Uterus (tissue), 4 donors: Measurements from ENCODE around the gene ASF1A. TPM values are rescaled to one million over a fixed set of nuclear protein-coding genes. Genes with fewer than 3 reads are reported as not detected.

ENCODE experiments used
- DNase-seq, 2 donors: peaks; one replicate each; pipeline ENCODE4 v3.0.0-alpha.2; 2019 to 2020
- H3K27ac ChIP-seq, 2 donors: fragments of 200-600 bp; sonication (generic); 1 replicate in 1 of 2; 2 replicates in 1 of 2; pipeline ENCODE4 v1.5.1; 2016 to 2018
- H3K27me3 ChIP-seq, 2 donors: fragments of 200-600 bp; sonication (generic); one replicate each; pipeline ENCODE4 v1.5.1; 2018 to 2019; ENCODE audit warnings: control low read depth in 1 of 2
- H3K36me3 ChIP-seq, 2 donors: fragments of 200-600 bp; sonication (generic); one replicate each; pipeline ENCODE4 v1.5.1; 2019; ENCODE audit warnings: control low read depth in 1 of 2
- H3K4me1 ChIP-seq, 2 donors: fragments of 200-600 bp; sonication (generic); one replicate each; pipeline ENCODE4 v1.5.1; 2018 to 2019; ENCODE audit warnings: control low read depth in 1 of 2
- H3K4me3 ChIP-seq, 2 donors: fragments of 200-600 bp; sonication (generic); 1 replicate in 1 of 2; 2 replicates in 1 of 2; pipeline ENCODE4 v1.5.1; 2018 to 2019; ENCODE audit warnings: mild to moderate bottlenecking in 1 of 2
- H3K9me3 ChIP-seq, 2 donors: fragments of 200-600 bp; sonication (generic); one replicate each; pipeline ENCODE4 v1.5.1; 2019; ENCODE audit warnings: control low read depth in 1 of 2
- CTCF ChIP-seq, 4 experiments: fragments of 200-600 bp in 2 of 4; fragments of 450-650 bp in 2 of 4; sonication (generic) in 2 of 4; IDR thresholded peaks; one replicate each; pipeline ENCODE4 v1.5.1; 2016 to 2019; ENCODE audit warnings: antibody characterized with exemption in 4 of 4, mild to moderate bottlenecking in 2 of 4, moderate library complexity in 1 of 4
- POLR2A ChIP-seq, 2 donors: fragments of 450-650 bp; IDR thresholded peaks; one replicate each; pipeline ENCODE4 v1.6.1; 2016; ENCODE audit warnings: antibody characterized with exemption in 2 of 2, mild to moderate bottlenecking in 1 of 2, moderate library complexity in 1 of 2
- intact Hi-C: fragments of 100-400 bp; cut with DNase I; formaldehyde crosslinking; loops from one replicate; pipeline ENCODE4 v1.15.1; 2023; ENCODE audit warnings: low total_unique reads
- total RNA-seq, 4 donors: library from RNA; depleted of rRNA in 3 of 4; stranded (reverse); fragments of >200 nt in 3 of 4; gene quantifications; one replicate each; pipeline versions ENCODE4 v1.1.0 to v1.2.4, GENCODE V29; 2014 to 2023
- donor health status: DM: yes; HTN: yes; CAD: no.

ASF1A gene
- total RNA-seq, 4 donors from 2014 or later: 2.8 to 47.0 (median 15.5) TPM

GRCh38 chr6:118872726-118873125 is 21.2 kb upstream of the ASF1A start:
- TF ChIP-seq POLR2A (IDR thresholded peaks at IDR 0.05) (no peak), CTCF (IDR thresholded peaks at IDR 0.05) (no peak)
- intact Hi-C loops: no loop called here
- no peaks in the 10 kb centered on the region for H3K27me3 ChIP-seq
- no peaks in the 10 kb centered on the region for H3K4me1 ChIP-seq
- H3K4me3 ChIP-seq: no peak overlapping the region
- H3K36me3 ChIP-seq: no peaks in the 10 kb centered on the region
- no peaks in the 10 kb centered on the region for H3K9me3 ChIP-seq
- no peak for DNase-seq
- H3K27ac ChIP-seq: no peak overlapping the region

- no peak overlapping the region for H3K4me3 ChIP-seq
- H3K4me1 ChIP-seq: no peaks in the 10 kb centered on the region
- no peak for DNase-seq
- no peak overlapping the region for H3K27ac ChIP-seq
- H3K9me3 ChIP-seq: no peaks in the 10 kb centered on the region
- TF ChIP-seq CTCF (IDR thresholded peaks at IDR 0.05): no peak
- no peak for TF ChIP-seq POLR2A (IDR thresholded peaks at IDR 0.05)
- no peaks in the 10 kb centered on the region for H3K36me3 ChIP-seq
- H3K27me3 ChIP-seq: no peaks in the 10 kb centered on the region
- intact Hi-C loops: no loop called here
Measured at GRCh38 chr6:118873239-118873638, 20.7 kb upstream of the ASF1A start.

GRCh38 chr6:118875672-118876071 is 18.3 kb upstream of the ASF1A start:
- Histone ChIP-seq H3K36me3 (no peaks in the 10 kb centered on the region), H3K27ac (no peak overlapping the region), H3K4me3 (no peak overlapping the region), H3K4me1 (no peaks in the 10 kb centered on the region), H3K27me3 (no peaks in the 10 kb centered on the region), H3K9me3 (no peaks in the 10 kb centered on the region)
- no peak for TF ChIP-seq CTCF (IDR thresholded peaks at IDR 0.05)
- no peak for TF ChIP-seq POLR2A (IDR thresholded peaks at IDR 0.05)
- intact Hi-C loops: no loop called here
- DNase-seq: no peak

GRCh38 chr6:118876198-118876597 is 17.8 kb upstream of the ASF1A start:
- Histone ChIP-seq H3K4me1 (no peaks in the 10 kb centered on the region), H3K36me3 (no peaks in the 10 kb centered on the region), H3K27ac (no peak overlapping the region), H3K4me3 (no peak overlapping the region), H3K27me3 (no peaks in the 10 kb centered on the region), H3K9me3 (no peaks in the 10 kb centered on the region)
- intact Hi-C loops: no loop called here
- DNase-seq: no peak
- no peak for TF ChIP-seq CTCF (IDR thresholded peaks at IDR 0.05)
- TF ChIP-seq POLR2A (IDR thresholded peaks at IDR 0.05): no peak

GRCh38 chr6:118876814-118877213 is 17.1 kb upstream of the ASF1A start:
- Histone ChIP-seq H3K27ac (no peak overlapping the region), H3K9me3 (no peaks in the 10 kb centered on the region), H3K27me3 (no peaks in the 10 kb centered on the region), H3K4me3 (no peak overlapping the region), H3K36me3 (no peaks in the 10 kb centered on the region), H3K4me1 (no peaks in the 10 kb centered on the region)
- intact Hi-C loops: no loop called here
- no peak for DNase-seq
- TF ChIP-seq POLR2A (IDR thresholded peaks at IDR 0.05) (no peak), CTCF (IDR thresholded peaks at IDR 0.05) (no peak)
